Panc1 (cell line): Measurements from ENCODE around the gene MRGPRX2.

ENCODE experiments used
- TF ChIP-seq, protein P1 (sequence below): fragments of 450-650 bp; IDR thresholded peaks from 2 replicates; pipeline ENCODE4 v1.5.1; 2017; ENCODE audit warnings: mild to moderate bottlenecking
- TF ChIP-seq, protein P2 (sequence below), 2 experiments: IDR thresholded peaks; 2 replicates each; pipeline ENCODE4 v1.6.1; 2011 to 2012; ENCODE audit warnings: low read depth in 2 of 2, control low read depth in 1 of 2, low read length in 1 of 2, mild to moderate bottlenecking in 1 of 2, moderate library complexity in 1 of 2; ENCODE audit not compliant: insufficient read depth in 1 of 2

DNA sequence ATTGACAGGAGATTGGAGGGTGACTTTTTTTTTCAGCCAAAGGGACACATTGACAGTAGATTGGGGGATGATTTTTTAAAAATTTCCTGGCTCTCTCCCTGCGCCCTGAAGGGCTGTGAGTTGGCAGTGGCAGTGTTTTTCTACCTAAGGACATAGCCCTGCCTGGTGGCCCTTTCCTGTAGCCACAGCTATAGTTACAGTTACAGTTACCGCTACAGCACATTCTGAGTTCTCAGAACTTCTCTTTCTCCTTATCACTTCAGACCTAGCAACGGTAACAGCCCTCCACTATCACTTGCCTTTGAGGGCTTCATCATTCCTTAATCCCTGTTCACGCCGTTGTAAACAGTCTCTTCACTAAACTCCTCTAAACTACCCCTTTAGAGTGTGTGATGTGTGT is 684 bp downstream of the MRGPRX2 start:
- TF ChIP-seq, protein P1, sequence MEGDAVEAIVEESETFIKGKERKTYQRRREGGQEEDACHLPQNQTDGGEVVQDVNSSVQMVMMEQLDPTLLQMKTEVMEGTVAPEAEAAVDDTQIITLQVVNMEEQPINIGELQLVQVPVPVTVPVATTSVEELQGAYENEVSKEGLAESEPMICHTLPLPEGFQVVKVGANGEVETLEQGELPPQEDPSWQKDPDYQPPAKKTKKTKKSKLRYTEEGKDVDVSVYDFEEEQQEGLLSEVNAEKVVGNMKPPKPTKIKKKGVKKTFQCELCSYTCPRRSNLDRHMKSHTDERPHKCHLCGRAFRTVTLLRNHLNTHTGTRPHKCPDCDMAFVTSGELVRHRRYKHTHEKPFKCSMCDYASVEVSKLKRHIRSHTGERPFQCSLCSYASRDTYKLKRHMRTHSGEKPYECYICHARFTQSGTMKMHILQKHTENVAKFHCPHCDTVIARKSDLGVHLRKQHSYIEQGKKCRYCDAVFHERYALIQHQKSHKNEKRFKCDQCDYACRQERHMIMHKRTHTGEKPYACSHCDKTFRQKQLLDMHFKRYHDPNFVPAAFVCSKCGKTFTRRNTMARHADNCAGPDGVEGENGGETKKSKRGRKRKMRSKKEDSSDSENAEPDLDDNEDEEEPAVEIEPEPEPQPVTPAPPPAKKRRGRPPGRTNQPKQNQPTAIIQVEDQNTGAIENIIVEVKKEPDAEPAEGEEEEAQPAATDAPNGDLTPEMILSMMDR, result no peak
- TF ChIP-seq, protein P2, sequence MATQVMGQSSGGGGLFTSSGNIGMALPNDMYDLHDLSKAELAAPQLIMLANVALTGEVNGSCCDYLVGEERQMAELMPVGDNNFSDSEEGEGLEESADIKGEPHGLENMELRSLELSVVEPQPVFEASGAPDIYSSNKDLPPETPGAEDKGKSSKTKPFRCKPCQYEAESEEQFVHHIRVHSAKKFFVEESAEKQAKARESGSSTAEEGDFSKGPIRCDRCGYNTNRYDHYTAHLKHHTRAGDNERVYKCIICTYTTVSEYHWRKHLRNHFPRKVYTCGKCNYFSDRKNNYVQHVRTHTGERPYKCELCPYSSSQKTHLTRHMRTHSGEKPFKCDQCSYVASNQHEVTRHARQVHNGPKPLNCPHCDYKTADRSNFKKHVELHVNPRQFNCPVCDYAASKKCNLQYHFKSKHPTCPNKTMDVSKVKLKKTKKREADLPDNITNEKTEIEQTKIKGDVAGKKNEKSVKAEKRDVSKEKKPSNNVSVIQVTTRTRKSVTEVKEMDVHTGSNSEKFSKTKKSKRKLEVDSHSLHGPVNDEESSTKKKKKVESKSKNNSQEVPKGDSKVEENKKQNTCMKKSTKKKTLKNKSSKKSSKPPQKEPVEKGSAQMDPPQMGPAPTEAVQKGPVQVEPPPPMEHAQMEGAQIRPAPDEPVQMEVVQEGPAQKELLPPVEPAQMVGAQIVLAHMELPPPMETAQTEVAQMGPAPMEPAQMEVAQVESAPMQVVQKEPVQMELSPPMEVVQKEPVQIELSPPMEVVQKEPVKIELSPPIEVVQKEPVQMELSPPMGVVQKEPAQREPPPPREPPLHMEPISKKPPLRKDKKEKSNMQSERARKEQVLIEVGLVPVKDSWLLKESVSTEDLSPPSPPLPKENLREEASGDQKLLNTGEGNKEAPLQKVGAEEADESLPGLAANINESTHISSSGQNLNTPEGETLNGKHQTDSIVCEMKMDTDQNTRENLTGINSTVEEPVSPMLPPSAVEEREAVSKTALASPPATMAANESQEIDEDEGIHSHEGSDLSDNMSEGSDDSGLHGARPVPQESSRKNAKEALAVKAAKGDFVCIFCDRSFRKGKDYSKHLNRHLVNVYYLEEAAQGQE (IDR thresholded peaks at IDR 0.05; ENCODE audit: insufficient read depth in 1 of 2, low read depth in 2 of 2, low read length in 1 of 2), result no peak
